Stimulated activated CD8-positive, alpha-beta memory T cell treated with anti-CD3 and anti-CD28 coated beads, Interleukin-15, amount 100 ng/mL, for 24 hours (primary cell): ENCODE measurements around the gene SYNGR4.

ENCODE experiments used
- DNase-seq: peaks from one replicate; pipeline ENCODE4 v3.0.0-alpha.2; 2020; ENCODE audit warnings: low read depth

SYNGR4 gene

GRCh38 chr19:48341515-48342413, 22.4 kb upstream of the SYNGR4 start:
- no peak for DNase-seq

- DNase-seq = no peak
Observed at GRCh38 chr19:48342414-48342738, 21.8 kb upstream of the SYNGR4 start.

GRCh38 chr19:48342841-48343540, 21.2 kb upstream of the SYNGR4 start:
- DNase-seq = no peak

GRCh38 chr19:48344892-48345291, 19.3 kb upstream of the SYNGR4 start:
- DNase-seq = no peak

- DNase-seq = no peak
Observed at GRCh38 chr19:48346191-48346590, 18.0 kb upstream of the SYNGR4 start.

GRCh38 chr19:48348045-48348444, 16.1 kb upstream of the SYNGR4 start:
- no peak for DNase-seq

GRCh38 chr19:48348737-48349136, 15.4 kb upstream of the SYNGR4 start:
- no peak for DNase-seq

GRCh38 chr19:48350856-48351255, 13.3 kb upstream of the SYNGR4 start:
- DNase-seq = no peak

- DNase-seq = peak; percentile 81
Observed at GRCh38 chr19:48351341-48351752, 12.8 kb upstream of the SYNGR4 start.

GRCh38 chr19:48353677-48354076, 10.5 kb upstream of the SYNGR4 start:
- DNase-seq = no peak

- DNase-seq = no peak
Observed at GRCh38 chr19:48354332-48354992, 9.7 kb upstream of the SYNGR4 start.

- no peak for DNase-seq
Observed at GRCh38 chr19:48355365-48355954, 8.7 kb upstream of the SYNGR4 start.

GRCh38 chr19:48359123-48359522, 5.0 kb upstream of the SYNGR4 start:
- no peak for DNase-seq

GRCh38 chr19:48361912-48362311, 2.3 kb upstream of the SYNGR4 start:
- DNase-seq = no peak

GRCh38 chr19:48362716-48363499, 1.3 kb upstream of the SYNGR4 start:
- peak; percentile 53 for DNase-seq

GRCh38 chr19:48363500-48363809, 712 bp upstream of the SYNGR4 start:
- DNase-seq = peak; percentile 16

GRCh38 chr19:48364598-48365348, 606 bp downstream of the SYNGR4 start:
- no peak for DNase-seq

- DNase-seq = no peak
Observed at GRCh38 chr19:48365602-48366001, 1.4 kb downstream of the SYNGR4 start.

- no peak for DNase-seq
Observed at GRCh38 chr19:48367855-48368254, 3.7 kb downstream of the SYNGR4 start.

- DNase-seq = no peak
Observed at GRCh38 chr19:48368936-48369335, 4.8 kb downstream of the SYNGR4 start.

GRCh38 chr19:48370955-48371354, 6.8 kb downstream of the SYNGR4 start:
- DNase-seq = no peak
